NCI-H2107 treated with DMSO at 0.1 percent for 48 hours (cell line): ENCODE data around the gene RALA.

Experiments
- DNase-seq: peaks from one replicate; lab custom pipeline; 2025; ENCODE audit not compliant: unreplicated experiment; lab: John Stamatoyannopoulos, UW

The RALA gene

DNA sequence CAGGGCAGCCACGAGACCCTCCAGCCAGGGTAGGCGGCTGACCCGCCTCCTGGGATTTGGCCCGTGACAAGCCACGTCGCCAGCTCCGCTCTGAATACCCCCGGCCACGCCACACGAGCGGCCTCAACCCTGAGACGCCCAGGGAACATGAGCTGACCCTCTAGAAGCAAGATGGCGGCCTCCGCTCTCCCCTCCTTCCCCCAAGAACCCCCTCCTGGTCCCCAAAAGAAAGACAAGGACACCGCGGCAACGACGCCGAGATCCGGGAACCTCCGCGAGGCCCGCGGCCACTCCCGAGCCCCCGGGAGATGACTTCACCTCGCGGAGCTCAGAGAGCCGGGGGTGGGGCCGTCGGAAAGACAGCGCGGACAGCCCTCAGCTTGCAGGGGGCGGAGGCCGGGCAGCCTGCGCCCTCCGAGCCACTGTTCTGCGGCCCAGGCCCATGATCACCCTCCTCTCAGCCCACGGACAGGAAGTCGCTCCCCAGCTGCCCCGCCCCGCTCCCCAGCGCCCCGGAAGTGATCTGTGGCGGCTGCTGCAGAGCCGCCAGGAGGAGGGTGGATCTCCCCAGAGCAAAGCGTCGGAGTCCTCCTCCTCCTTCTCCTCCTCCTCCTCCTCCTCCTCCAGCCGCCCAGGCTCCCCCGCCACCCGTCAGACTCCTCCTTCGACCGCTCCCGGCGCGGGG is at the start of gene RALA:
TSS of gene RALA (plus strand) at position 526 of the 685 bp plus-strand sequence. CDS start 63,096 bp downstream, outside the sequence.
- peak; percentile 80 for DNase-seq

GRCh38 chr7:39574673-39575349 is 48.6 kb upstream of the RALA start:
- DNase-seq, result no peak

DNA sequence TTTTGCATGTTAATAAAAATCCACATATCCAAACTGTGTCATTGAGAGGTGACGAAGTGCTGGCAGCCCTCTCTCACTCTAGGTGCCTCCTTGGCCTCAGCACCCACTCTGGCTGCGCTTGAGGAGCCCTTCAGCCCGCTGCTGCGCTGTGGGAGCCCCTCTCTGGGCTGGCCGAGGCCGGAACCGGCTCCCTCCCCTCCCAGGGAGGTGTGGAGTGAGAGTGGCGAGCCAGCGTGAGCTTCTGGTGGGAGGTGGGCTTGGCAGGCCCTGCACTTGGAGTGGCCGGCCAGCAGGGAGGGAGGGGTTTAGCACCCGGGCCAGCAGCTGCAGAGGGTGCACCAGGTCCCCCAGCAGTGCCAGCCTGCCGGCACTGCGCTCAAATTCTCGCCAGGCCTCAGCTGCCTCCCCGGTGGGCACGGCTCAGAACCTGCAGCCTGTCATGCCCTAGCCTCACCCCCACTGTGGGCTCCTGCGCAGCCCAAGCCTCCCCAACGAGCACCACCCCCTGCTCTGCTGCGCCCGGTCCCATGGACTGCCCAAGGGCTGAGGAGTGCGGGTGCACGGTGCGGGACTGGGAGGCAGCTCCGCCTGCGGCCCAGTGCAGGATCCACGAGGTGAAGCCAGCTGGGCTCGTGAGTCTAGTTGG is 46.0 kb upstream of the RALA start:
- no peak for DNase-seq

DNA sequence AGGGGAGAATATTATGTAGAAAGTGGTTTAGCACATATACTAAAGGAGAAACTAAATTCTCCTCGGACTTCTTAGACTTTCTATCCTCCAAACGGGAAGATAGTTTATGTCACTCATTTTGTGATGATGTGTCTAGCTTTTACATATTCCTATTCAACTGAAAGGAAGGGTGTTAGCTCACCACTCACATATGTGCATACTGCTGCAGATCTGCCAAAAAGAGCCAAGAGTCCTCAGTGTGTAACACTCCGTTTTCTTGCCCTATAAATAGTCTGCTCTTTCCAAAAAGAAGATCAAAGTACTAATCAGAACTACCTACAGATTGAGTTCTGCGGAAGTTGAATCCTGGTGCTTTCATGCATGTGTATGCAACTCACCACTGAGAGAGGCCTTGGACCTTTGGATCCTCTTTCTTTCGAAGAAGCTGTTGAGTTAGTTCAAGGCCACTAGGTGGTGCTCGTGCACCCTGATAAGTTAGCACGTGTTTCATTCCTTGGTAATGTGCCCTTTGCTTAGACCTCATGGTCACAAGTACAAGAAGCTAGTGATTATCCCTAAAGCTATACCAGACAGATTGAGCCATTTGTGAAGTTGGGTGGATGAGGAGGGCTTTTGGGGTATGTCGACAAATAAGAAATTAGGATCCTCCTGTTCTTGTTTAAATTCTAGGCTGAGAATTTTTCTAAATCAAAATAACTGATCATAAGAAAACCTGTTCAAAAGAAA is 43.1 kb upstream of the RALA start:
- DNase-seq, result peak; percentile 93

DNA sequence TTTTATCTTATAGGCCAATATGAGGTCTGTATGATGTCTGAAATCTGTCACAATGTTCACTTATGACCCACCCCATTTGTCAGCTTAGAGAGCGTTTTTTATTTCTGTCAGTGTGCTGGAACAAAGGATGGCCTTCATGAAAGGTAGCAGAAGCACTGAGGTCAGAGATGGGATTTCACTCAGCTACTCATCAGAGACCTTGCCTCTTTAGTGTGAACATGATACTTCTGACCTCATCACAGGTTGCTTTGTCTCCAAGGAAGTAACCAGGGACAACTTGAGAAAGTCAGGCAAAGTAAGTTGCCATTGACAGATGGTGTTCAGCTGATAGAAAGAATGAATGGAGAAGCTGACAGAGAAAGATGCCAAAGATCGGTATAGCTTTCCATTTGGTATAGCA is 40.8 kb upstream of the RALA start:
- DNase-seq, result no peak

- no peak for DNase-seq
Observed at GRCh38 chr7:39583539-39583938, 39.8 kb upstream of the RALA start.

DNA sequence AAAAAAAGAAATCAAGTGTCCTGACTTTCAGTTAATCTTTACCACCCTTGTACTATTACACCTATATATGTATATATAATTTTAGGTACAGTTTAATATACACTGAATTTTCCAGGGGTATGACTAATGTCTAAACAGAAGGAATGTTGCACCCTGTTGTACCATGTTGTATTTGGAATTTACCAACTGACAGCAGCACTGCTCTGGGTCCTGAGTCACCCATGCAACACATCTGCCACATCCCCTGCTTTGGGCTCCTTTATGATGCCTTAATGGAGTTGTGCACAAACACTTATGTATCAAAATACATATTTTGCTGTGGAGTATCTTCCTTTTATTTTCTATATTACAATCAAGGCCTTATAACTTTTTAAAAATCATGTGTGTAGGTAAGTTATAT is 36.0 kb upstream of the RALA start:
- DNase-seq, result no peak

- no peak for DNase-seq
Observed at GRCh38 chr7:39588416-39588815, 35.0 kb upstream of the RALA start.

GRCh38 chr7:39589323-39590111 is 33.9 kb upstream of the RALA start:
- peak; percentile 67 for DNase-seq

DNA sequence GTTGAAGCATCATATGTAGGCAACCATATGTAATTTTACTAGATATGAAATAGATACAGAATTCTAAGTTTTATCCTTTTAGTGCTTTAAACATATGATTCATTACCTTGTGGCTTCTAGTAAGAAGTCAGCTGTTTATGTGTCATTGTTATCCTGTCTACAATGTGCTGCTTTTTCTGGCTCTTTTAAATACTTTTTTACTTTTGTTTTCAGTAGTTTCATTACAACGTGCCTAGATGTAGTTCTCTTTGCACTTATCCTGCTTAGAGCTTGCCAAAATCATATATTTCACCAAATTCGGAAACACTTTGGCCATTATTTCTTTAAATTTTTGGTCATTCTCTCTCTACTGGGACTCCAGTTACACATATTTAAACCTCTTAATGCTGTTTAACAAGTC is 30.8 kb upstream of the RALA start:
- DNase-seq, result no peak

DNA sequence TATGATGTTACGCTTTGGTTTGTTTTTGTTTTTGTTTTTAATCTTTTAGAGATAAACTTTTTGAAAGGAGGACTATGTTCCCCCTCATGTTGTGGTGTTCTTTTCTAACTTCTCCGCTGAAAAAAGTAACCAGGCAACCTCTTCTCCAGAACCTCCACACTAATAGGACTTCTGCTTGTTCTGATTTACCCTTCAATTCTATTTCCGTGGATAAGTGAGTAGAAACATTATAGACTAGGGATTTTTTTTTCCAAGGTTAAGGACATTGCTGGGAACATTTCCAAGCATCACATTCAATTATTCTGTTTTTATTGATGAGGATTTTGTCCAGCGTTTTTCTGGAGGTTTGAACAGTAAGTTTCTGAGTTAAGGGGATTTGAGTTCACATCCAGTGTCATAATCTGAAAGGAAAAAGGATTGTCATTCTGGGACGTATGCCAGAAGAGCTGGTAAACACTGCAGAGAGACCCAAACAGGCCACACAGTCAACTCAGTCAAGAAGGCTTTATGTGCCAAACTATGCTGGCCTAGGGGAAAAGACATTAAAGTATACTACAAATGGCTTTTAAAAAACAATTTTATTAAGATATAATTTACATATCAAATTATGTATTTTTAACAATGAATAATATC is 28.3 kb upstream of the RALA start:
- DNase-seq, result no peak

DNA sequence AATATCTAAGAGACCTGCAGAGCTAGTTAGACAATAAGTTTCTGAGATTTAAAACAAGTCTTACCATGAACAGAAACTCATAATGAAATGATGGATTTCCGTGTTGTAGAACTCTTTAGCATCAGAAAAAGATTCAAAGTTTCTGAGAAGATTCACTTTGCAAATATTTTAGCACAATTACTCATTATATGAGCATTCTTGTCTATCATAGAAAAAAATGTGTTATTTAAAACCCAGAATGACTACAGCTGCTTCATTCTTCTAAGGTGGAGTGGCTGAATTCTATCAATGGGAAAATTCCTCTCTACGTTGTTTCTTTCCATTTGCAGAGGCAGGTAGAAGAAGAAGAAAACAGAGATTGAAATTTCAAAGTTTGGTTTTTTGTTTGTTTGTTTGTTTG is 21.0 kb upstream of the RALA start:
- DNase-seq, result no peak

DNA sequence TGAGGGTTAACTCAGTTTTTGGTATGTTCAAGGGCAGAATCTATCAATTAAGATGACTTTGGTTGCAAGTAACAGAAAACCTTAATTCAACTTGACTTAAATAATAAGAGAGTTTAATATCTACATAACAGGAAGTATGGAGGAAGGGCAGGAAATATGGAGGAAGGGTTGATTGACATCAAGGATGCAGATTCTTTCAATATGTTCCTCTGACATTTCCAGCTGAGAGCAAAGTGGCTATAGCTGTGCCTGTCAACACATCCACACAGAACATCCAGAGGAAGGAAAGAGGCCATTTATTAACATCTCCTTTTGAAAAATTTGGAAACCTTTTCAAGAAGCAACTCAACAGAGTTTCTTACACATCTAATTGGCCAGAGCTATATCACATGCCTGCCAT is 19.4 kb upstream of the RALA start:
- no peak for DNase-seq

DNA sequence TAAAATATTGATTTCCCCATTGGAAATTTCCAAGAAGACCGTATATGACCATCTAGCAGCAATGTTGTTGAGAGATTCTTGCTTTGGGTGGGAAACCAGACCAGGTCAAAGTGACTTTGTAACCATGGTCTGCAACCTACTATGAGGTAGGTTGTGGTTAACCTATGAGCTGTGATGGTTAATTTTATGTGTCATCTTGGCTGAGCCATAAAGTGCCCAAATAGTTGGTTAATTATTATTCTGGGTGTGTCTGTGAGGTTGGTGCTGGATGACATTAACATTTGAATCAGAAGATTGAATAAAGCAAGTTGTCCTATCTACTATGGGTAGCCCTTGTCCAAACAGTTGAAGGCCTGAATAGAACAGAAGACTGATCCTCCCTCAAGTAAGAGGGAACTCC is 18.3 kb upstream of the RALA start:
- DNase-seq, result no peak

- DNase-seq, result no peak
Observed at GRCh38 chr7:39606352-39606751, 17.0 kb upstream of the RALA start.

DNA sequence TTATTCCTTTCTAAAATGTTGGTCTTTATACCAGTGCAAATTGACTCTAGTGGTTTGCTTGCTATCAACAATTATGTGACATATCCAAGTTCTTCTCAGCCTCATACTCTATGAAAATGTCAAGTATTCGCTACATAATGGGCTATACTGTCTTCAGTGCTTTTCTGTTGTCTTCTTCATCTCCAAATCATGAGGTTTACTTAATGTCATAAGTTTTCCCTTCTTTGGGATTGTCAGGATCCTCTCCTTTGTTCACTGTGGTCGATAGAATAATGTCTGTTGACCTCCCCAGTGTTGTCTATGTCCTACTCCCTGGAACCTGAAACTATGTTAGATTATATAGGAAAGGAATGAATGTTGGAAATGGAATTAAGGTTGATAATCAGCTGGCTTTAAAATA is 16.4 kb upstream of the RALA start:
- DNase-seq, result no peak

GRCh38 chr7:39607865-39608264 is 15.5 kb upstream of the RALA start:
- no peak for DNase-seq

DNA sequence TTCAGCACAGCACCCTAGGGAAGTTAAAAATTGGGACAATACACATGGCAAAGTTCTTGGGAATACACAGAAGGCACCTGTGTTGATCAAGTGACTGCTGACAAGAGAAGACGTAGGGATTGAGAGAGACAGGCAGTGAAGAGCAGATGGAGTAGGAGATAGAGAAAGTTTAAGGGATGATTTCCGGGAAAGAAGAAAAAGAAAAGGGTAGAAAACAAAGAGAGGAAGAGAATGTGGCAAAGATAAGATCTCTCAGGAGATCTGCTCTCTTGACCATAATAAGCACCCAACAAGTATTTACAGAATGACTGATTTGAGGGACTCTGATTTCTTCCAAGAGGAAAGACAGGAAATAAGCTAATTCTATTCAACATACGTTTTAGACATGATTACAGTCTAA is 15.1 kb upstream of the RALA start:
- no peak for DNase-seq

GRCh38 chr7:39609113-39609934 is 14.0 kb upstream of the RALA start:
- no peak for DNase-seq

GRCh38 chr7:39609935-39610263 is 13.5 kb upstream of the RALA start:
- DNase-seq, result no peak
